Testis (tissue), 3 donors: ENCODE data around the gene SH2B3. TPM values are rescaled to one million over a fixed set of nuclear protein-coding genes. Genes with fewer than 3 reads are reported as not detected.

Experiments used
- DNase-seq: peaks from one replicate; pipeline ENCODE4 v3.0.0-alpha.2; 2019
- H3K27ac ChIP-seq, 2 donors: fragments of 200-600 bp; sonication (generic); one replicate each; pipeline ENCODE4 v1.5.1; 2019
- H3K27me3 ChIP-seq: fragments of 200-600 bp; sonication (generic); one replicate; pipeline ENCODE4 v1.5.1; 2019
- H3K36me3 ChIP-seq: fragments of 200-600 bp; sonication (generic); one replicate; pipeline ENCODE4 v1.5.1; 2017; ENCODE audit warnings: low read depth; ENCODE audit errors: missing control alignments
- H3K4me1 ChIP-seq: fragments of 200-600 bp; sonication (generic); one replicate; pipeline ENCODE4 v1.5.1; 2019
- H3K4me3 ChIP-seq, 2 donors: fragments of 200-600 bp; sonication (generic); one replicate each; pipeline ENCODE4 v1.5.1; 2017 to 2019
- H3K9me3 ChIP-seq: fragments of 200-600 bp; sonication (generic); one replicate; pipeline ENCODE4 v1.5.1; 2017
- CTCF ChIP-seq, 3 experiments: fragments of 450-650 bp in 2 of 3; fragments of 200-600 bp in 1 of 3; sonication (generic) in 1 of 3; IDR thresholded peaks; one replicate each; pipeline ENCODE4 v1.5.1; 2016 to 2019; ENCODE audit warnings: antibody characterized with exemption in 3 of 3, mild to moderate bottlenecking in 2 of 3, moderate library complexity in 1 of 3
- POLR2A ChIP-seq: fragments of 450-650 bp; IDR thresholded peaks from one replicate; pipeline ENCODE4 v1.6.1; 2017; ENCODE audit warnings: antibody characterized with exemption, mild to moderate bottlenecking, moderate library complexity
- WGBS, 2 donors: methylation state at CpG; one replicate each; pipeline ENCODE4 v1.1.5; 2018; 5-methylcytosine and 5-hydroxymethylcytosine counted together
- intact Hi-C: fragments of 100-400 bp; cut with DNase I; formaldehyde crosslinking; loops from one replicate; pipeline ENCODE4 v1.15.1; 2023; ENCODE audit warnings: low total_unique reads
- polyA plus RNA-seq: library from polyadenylated mRNA; stranded (reverse); fragments of 350-450 nt; fragmentation: Illumina TruSeq; extraction: RNeasy Lipid Tissue Mini Kit (QIAGEN cat#74804); gene quantifications from one replicate; pipeline ENCODE4 v1.2.3, GENCODE V29; 2014; ENCODE audit warnings: low read depth, low replicate concordance; ENCODE audit not compliant: insufficient read depth
- total RNA-seq, 2 donors: library from RNA; depleted of rRNA; stranded (reverse); fragments of >200 nt; gene quantifications; one replicate each; pipeline ENCODE4 v1.2.3, GENCODE V29; 2016

SH2B3 gene
- total and polyA plus RNA-seq, 3 donors from 2014 or later, result 22.0 to 38.1 (median 36.9) TPM

GRCh38 chr12:111379942-111380554 lies 25.7 kb upstream of the SH2B3 start:
- H3K9me3 ChIP-seq, result no peaks in the 10 kb centered on the region
- H3K4me3 ChIP-seq, result no peak overlapping the region
- no peaks in the 10 kb centered on the region for H3K27me3 ChIP-seq
- WGBS, 2 donors, result 91 to 92% methylated on average over 6 of the region's 6 CpGs
- H3K27ac ChIP-seq, result no peak overlapping the region
- no peaks in the 10 kb centered on the region for H3K36me3 ChIP-seq
- no peaks in the 10 kb centered on the region for H3K4me1 ChIP-seq
- no peak for DNase-seq
- intact Hi-C loops, result no loop called here
- TF ChIP-seq POLR2A, result no peak
- TF ChIP-seq CTCF (IDR thresholded peaks at IDR 0.05), result no peak

- intact Hi-C loops, result no loop called here
- Histone ChIP-seq H3K4me1 (no peaks in the 10 kb centered on the region), H3K9me3 (no peaks in the 10 kb centered on the region), H3K4me3 (no peak overlapping the region), H3K27me3 (no peaks in the 10 kb centered on the region), H3K36me3 (no peaks in the 10 kb centered on the region), H3K27ac (no peak overlapping the region)
- no peak for TF ChIP-seq POLR2A
- TF ChIP-seq CTCF (IDR thresholded peaks at IDR 0.05), result no peak
- DNase-seq, result no peak
- WGBS, 2 donors, result 92 to 94% methylated on average over 3 to 5 of the region's 5 CpGs
Observed at GRCh38 chr12:111384596-111384995, 21.1 kb upstream of the SH2B3 start.

- TF ChIP-seq CTCF (IDR thresholded peaks at IDR 0.05), result no peak
- TF ChIP-seq POLR2A, result no peak
- WGBS, 2 donors, result 34 to 46% methylated on average over 3 of the region's 3 CpGs
- intact Hi-C loops, result no loop called here
- Histone ChIP-seq H3K27me3 (no peaks in the 10 kb centered on the region), H3K4me3 (no peak overlapping the region), H3K9me3 (no peaks in the 10 kb centered on the region), H3K4me1 (no peaks in the 10 kb centered on the region), H3K27ac (no peak overlapping the region), H3K36me3 (no peaks in the 10 kb centered on the region)
- no peak for DNase-seq
Observed at GRCh38 chr12:111386885-111387284, 18.8 kb upstream of the SH2B3 start.

GRCh38 chr12:111387747-111388323 lies 17.9 kb upstream of the SH2B3 start:
- no peaks in the 10 kb centered on the region for H3K36me3 ChIP-seq
- H3K27ac ChIP-seq, result no peak overlapping the region
- intact Hi-C loops, result no loop called here
- H3K4me3 ChIP-seq, result no peak overlapping the region
- no peaks in the 10 kb centered on the region for H3K4me1 ChIP-seq
- H3K9me3 ChIP-seq, result no peaks in the 10 kb centered on the region
- no peaks in the 10 kb centered on the region for H3K27me3 ChIP-seq
- DNase-seq, result no peak
- TF ChIP-seq CTCF (IDR thresholded peaks at IDR 0.05) (no peak), POLR2A (no peak)
- WGBS, 2 donors, result 89% methylated on average over 9 of the region's 9 CpGs

- no peak for DNase-seq
- TF ChIP-seq POLR2A, result no peak
- Histone ChIP-seq H3K27me3 (no peaks in the 10 kb centered on the region), H3K4me3 (no peak overlapping the region), H3K4me1 (no peaks in the 10 kb centered on the region), H3K9me3 (no peaks in the 10 kb centered on the region), H3K36me3 (no peaks in the 10 kb centered on the region), H3K27ac (no peak overlapping the region)
- 80 to 86% methylated on average over 4 to 7 of the region's 7 CpGs for WGBS, 2 donors
- intact Hi-C loops, result no loop called here
Observed at GRCh38 chr12:111389635-111390034, 16.1 kb upstream of the SH2B3 start.
